ENCODE results near the gene ATF4. TPM values are rescaled to one million over a fixed set of nuclear protein-coding genes. Genes with fewer than 3 reads are reported as not detected.

The ATF4 gene, protein sequence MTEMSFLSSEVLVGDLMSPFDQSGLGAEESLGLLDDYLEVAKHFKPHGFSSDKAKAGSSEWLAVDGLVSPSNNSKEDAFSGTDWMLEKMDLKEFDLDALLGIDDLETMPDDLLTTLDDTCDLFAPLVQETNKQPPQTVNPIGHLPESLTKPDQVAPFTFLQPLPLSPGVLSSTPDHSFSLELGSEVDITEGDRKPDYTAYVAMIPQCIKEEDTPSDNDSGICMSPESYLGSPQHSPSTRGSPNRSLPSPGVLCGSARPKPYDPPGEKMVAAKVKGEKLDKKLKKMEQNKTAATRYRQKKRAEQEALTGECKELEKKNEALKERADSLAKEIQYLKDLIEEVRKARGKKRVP
- 169 and 207 TPM in 2 replicates for total RNA-seq

DNA sequence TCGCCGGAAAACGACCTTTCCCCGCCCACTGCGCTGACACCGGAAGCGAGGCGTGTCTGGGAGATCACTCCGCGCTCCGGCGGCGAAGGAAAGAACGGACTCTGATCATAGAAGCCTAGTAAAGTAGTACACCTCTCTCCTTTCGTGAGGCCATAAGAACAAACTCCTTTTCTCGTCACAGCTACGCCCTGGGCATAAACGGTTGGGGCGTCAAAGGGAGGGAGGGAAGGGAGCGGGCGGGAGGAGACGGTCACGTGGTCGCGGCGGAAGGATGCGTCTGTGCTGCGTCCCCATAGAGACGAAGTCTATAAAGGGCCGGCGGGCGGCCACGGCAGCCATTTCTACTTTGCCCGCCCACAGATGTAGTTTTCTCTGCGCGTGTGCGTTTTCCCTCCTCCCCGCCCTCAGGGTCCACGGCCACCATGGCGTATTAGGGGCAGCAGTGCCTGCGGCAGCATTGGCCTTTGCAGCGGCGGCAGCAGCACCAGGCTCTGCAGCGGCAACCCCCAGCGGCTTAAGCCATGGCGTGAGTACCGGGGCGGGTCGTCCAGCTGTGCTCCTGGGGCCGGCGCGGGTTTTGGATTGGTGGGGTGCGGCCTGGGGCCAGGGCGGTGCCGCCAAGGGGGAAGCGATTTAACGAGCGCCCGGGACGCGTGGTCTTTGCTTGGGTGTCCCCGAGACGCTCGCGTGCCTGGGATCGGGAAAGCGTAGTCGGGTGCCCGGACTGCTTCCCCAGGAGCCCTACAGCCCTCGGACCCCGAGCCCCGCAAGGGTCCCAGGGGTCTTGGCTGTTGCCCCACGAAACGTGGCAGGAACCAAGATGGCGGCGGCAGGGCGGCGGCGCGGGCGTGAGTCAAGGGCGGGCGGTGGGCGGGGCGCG, at the start of gene ATF4:
Gene ATF4 (plus strand): TSS at position 337 of the 880 bp plus-strand sequence. CDS start 884 bp downstream, outside the sequence.
- DNase-seq (ENCODE audit: extremely low read depth, low read depth, low spot score), result no peak

DNA sequence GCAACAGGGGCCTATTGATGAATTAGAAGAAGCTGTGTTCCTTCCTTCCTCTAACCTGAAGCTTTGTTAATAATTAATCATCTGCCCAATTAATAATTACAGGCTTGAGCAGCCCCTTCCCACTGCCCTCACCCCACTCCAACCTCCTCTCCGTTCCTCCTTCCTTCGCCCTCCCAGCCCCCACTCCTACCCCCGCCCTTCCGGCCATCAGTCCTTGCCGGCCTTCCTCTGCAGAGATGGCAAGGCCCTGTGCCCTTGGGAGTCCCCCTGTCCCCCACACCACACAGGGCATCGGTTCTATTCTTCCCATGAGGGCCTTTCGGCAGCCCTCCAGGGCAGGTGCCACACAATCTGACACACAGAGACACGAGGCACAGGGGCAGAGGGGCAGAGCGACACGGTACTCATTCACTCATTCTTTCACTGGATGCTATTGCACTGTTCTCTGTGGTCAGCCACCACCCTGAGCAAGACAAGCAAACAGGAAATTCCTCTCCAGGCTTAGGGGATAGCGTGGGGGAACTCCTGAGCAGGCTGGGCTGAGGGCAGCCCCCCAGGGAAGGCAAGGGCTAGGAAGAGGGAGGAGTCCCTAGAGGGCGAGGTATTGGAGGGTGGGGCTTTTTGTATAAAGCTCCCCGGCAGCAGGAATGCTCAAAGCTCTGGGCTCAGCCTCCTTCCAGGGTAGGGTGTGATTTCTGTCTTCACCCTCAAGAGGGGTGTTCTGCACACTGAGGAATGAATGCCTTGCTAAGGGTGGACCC, 48.8 kb upstream of the ATF4 start:
- no peak for DNase-seq (ENCODE audit: extremely low read depth, low read depth, low spot score)

DNA sequence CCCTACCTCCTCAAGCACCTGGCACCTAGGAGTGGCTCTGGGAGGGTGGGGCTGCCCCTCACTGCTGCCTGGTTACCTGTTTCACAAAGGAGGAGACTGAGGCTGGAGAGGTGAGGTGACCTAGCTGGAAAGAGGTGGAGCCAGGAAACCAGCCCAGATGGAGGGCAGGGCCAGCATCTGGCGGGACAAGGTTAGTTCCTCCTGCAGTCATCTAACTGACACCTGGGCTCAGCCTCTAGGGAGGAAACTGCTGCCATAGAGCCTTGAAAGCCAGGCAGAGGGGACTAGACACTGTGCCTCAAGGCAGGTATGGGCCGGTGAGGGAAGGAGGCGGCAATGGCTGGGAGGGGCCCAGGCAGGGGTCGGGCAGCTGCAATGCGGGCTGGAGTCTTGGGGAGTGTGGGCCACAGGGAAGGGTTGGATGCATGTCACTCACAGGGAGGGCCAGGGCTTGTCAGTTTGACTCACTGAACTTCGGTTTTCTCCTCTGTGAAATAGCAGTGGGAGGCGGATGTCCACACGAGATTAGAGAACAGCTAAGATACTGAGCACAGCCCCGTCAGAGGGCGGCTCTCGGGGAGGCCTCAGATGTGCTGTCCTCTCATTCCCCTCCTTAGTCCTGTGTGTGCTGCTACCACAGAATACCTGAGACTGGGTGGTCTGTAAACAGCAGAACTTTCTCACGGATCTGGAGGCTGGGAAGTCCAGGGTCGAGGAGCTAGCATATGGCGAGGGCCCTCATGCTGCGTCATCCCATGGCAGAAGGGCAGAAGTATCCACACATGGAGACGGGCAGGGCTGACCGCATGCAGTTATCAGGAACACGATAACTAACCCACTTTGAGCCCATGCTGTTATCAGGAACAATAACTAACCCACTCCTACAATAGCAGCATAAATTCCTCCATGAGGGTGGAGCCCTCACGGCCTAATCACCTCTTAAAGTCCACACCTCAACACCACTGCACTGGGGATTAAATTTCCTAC, 47.5 kb upstream of the ATF4 start:
- DNase-seq (ENCODE audit: extremely low read depth, low read depth, low spot score), result no peak

DNA sequence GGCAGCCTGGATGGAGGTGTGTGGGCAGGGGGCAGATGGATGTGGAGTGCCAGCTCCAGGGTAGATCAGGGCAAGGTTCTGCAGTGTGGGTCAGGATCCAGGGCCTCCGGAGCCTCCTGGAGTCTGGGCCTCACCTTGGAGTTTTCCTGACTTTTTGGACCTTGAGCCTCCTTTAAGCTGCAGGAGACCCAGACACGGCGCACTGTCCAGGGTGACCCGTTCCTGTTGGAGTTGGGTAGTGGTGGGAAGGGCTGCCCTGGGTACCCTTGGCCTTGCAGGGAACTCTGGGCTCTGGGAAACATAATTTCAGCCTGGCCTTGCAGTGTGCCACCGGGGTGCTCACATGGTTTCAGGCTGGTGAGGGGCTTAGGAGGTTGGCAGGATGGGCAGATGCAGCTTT, 46.5 kb upstream of the ATF4 start:
- DNase-seq (ENCODE audit: extremely low read depth, low read depth, low spot score), result no peak

DNA sequence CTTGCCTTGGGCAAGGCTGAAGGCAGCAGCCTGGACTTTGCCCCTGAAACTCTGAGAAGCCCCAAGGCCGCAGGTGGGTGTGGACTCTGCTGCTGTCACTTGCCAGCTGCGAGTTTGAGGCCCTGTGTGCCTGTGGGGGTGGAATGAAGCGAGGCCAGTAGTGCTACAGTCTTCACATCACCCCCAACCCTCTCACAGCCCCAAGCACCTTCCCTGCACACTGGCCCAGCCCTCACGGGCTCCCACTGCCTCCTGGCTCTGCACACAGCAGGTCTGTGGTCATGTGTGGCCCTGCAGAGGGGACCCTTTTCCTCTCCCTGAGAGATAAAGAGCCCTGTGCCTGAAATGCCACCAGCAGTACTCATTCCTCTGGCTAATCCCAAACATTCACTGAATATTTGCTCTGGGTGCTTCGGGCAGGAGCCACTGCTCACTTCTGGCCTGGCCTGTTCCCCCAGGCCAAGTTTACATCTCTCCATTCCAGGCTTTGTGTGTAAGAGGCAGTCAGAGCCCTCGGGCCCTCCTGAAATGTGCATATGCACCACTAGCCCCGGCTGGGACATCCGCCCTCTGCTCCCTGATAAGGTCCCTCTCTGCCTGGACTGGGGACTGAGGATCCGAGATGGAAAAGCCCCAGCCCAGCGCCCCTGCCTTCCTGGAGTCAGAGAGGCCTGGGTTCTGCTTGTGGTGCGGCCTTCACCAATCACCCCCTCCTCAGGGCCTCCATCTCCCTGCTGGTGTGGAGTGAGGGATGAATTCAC, 45.8 kb upstream of the ATF4 start:
- DNase-seq (ENCODE audit: extremely low read depth, low read depth, low spot score), result no peak

DNA sequence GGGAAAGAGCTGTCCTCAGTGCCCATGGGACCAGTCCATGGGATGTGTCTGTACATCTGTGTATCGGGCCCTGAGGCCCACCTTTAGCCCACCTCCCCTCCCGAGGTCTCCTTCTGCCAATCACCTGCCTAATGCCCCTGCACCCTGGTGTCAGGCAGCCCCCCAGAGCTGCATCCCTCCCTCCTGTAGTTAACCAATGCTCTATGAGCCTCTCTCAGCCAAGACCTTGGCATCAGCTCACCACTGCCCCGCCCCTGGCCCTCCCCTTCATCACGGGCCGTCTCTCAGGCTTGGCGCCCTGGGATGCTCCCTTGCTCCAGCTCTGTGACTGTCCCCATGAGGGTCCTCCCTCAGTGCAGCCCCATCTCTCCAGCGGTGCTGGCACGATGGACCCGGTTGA, 45.0 kb upstream of the ATF4 start:
- DNase-seq (ENCODE audit: extremely low read depth, low read depth, low spot score), result no peak

DNA sequence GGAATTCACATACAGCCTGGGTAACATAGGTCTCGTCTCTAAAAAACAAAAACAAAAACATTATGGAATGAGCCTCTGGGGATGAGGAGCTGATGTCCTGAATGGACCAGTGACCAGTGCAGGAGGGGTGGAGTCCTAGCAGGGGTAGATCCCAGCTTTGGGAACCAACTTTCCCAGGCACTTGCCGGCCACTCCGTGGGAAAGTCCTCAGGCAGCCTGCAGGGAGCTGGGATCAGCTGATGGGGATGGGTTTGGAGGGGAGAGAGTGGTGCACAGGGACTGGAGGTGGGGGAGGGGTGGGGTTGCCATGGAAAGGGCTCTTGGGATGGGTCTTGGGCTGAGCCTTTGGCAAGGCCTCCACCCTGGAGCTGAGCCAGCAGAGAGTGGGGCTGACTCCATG, 44.5 kb upstream of the ATF4 start:
- DNase-seq (ENCODE audit: extremely low read depth, low read depth, low spot score), result no peak

DNA sequence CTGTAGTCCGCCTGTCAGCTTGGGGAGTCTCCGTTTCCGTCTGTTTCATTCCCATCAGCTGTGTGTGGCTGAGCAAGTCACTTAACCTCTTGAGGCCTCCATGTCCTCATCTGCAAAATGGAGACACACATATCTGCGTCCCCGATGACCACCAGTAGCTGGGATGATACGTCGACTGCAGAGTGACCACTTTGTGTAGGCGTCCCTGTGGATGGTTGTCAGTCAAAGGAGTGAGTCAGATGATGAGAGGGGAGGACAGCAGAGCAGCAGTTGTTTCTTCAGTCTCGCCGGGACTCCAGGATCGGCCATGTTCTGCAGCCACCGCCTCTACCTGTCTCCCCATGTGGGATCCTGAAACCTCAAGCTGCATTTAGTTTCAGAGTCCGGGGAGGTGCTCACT, 43.7 kb upstream of the ATF4 start:
- no peak for DNase-seq (ENCODE audit: extremely low read depth, low read depth, low spot score)

DNA sequence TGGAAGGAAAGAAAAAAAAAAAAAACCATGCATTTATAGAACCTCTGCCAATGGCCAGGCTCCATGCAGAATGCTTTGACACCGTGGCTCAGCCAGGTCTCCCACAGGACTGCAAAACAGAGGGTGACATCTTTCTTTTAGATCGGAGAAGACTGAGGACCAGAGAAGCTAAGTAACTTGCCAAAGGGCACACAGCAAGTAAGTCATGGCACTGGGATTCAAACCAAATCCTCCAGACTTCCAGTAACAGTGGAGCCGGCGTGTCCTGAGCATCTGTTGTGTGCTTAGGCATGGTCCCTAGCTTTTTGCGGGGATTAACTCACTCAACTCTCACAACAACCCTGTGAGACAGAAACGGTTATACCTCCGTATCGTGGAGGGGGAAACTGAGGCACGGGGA, 42.8 kb upstream of the ATF4 start:
- DNase-seq (ENCODE audit: extremely low read depth, low read depth, low spot score), result no peak

DNA sequence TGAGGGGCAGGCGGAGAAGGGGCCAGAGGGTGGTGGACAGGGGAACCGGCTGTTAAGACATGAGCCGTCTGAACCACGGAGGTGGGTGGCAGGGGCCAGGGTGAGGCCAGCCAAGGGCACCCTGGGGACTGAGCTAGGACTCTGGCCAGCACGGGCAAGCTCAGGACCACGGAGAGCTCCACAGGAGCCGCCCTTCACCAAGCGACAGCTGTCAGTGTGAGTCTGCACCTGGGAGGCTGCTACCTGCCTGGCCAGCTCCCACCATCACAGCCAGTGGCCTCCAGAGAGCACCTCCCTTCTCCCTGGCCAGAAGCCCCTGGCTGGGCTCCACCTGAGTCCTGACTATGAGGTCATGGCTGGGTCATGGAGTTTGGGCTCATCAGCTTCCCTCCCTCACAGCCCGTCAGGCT, 41.9 kb upstream of the ATF4 start:
- DNase-seq (ENCODE audit: extremely low read depth, low read depth, low spot score), result no peak

DNA sequence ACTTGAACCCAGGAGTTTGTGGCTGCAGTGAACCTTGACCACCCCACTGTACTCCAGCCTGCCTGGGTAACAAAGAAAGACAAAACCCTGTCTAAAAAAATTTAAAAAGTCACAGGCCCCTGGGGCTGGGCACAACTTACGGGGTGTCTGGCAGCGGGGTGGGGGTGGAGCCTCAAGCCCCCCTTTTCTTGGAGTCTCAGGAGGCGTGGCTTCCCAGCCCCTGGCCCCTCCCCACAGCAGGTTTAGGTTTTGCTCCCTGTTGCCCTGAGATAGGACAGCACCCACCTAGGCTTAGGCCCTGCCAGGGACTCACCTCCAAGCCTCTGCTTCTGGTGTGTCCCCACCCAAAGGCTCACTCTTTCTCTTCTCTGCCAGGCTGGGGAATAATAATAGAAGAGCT, 41.1 kb upstream of the ATF4 start:
- no peak for DNase-seq (ENCODE audit: extremely low read depth, low read depth, low spot score)

DNA sequence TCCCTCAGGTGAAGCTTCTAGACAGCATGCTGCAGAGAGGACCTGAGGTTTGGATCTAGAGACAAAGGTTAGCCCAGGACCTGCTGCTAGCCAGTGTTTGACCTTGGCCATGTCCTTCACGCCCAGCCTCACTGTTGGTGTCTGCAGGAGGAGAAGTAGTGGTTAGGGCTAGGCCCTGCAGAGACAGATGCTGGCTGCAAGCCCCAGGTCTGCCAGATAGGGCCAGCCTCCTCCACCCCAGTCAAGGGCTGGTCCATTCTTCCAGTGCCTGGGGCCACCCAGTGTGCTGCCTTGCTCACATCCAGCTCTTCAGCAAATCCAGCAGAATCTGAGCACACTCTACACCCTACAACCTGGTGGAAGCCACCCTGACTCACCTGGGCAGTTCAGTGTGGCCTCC, 39.8 kb upstream of the ATF4 start:
- no peak for DNase-seq (ENCODE audit: extremely low read depth, low read depth, low spot score)

DNA sequence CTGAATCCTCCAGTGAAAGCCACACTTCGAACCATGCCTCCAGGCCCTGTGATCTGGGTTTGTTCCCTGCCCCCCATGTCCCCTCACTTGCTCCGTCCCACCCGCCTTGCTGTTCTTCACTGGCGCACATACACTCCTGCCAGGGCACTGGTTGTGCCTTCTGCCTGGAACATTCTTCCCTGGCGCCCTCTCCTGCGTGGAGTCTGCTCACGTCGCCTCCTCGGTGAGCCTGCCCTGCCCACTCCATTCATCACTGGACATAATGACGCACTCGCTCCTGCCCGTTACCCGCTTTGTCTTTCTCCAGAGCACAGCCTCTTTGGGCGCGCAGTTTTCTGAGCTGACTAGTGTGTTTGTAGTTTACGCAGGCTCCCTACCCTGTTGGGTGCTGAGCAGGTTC, 39.3 kb upstream of the ATF4 start:
- DNase-seq (ENCODE audit: extremely low read depth, low read depth, low spot score), result no peak

DNA sequence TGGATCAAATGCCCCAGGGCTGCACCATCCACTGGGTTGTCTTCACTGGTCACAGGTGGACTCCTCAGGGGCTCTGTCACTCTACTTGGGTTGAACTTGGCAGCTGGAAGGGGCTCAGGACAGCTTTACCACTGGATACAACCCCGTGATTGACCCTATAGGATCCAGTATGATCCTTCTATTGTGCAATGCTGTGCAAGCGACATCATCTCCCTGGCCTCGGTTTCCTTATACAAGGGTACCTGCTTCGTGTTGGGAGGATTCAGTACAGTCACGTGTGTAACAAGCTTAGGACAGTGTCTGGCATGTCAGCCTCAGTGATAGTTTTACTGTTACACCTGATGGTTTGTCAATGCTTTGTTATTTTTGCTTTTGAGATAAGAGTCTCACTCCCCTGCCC, 38.8 kb upstream of the ATF4 start:
- DNase-seq (ENCODE audit: extremely low read depth, low read depth, low spot score), result no peak

DNA sequence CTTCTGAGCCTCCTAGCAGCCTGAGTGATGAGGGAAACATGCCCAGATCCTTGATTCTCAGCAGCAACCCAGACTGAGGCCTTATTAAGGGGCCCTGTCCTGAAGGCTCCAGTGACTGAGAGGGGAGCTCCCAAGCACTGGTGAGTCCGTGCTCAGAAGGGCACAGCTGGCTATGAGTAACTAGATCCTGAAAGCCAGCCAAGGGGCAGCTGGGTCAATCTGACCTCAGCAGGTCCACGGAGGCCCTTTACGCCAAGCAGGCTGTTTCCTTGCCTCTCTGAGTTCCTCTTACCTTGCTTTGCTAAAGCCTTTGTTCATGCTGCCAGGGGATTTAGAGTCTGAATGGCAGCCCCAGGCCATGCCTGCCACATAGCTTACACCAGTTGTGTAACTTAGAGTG, 37.6 kb upstream of the ATF4 start:
- no peak for DNase-seq (ENCODE audit: extremely low read depth, low read depth, low spot score)

DNA sequence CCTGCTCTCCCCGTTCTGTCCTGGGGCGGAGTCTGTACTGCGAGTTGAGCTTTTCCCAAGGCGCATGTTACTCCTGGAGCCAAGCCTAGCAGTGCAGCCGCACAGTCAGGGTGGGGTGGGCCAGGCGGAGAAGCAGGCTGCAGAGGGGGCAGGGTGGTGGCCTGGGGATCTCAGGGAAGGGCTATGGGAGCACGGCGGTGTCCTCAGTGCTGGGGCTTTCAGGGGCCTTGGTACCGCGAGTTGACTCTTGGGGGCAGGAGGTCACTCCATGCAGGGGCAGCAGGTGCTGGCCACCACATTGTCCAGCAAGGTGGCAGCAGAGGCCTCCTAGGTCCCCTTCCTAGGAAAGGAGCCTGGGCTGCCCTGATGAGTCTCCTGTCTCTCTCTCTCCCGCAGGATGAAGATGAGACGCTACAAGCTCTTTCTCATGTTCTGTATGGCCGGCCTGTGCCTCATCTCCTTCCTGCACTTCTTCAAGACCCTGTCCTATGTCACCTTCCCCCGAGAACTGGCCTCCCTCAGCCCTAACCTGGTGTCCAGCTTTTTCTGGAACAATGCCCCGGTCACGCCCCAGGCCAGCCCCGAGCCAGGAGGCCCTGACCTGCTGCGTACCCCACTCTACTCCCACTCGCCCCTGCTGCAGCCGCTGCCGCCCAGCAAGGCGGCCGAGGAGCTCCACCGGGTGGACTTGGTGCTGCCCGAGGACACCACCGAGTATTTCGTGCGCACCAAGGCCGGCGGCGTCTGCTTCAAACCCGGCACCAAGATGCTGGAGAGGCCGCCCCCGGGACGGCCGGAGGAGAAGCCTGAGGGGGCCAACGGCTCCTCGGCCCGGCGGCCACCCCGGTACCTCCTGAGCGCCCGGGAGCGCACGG, 33.2 kb upstream of the ATF4 start:
- DNase-seq (ENCODE audit: extremely low read depth, low read depth, low spot score), result no peak

DNA sequence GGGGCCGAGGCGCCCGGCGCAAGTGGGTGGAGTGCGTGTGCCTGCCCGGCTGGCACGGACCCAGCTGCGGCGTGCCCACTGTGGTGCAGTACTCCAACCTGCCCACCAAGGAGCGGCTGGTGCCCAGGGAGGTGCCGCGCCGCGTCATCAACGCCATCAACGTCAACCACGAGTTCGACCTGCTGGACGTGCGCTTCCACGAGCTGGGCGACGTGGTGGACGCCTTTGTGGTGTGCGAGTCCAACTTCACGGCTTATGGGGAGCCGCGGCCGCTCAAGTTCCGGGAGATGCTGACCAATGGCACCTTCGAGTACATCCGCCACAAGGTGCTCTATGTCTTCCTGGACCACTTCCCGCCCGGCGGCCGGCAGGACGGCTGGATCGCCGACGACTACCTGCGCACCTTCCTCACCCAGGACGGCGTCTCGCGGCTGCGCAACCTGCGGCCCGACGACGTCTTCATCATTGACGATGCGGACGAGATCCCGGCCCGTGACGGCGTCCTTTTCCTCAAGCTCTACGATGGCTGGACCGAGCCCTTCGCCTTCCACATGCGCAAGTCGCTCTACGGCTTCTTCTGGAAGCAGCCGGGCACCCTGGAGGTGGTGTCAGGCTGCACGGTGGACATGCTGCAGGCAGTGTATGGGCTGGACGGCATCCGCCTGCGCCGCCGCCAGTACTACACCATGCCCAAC, 32.4 kb upstream of the ATF4 start:
- DNase-seq (ENCODE audit: extremely low read depth, low read depth, low spot score), result no peak

DNA sequence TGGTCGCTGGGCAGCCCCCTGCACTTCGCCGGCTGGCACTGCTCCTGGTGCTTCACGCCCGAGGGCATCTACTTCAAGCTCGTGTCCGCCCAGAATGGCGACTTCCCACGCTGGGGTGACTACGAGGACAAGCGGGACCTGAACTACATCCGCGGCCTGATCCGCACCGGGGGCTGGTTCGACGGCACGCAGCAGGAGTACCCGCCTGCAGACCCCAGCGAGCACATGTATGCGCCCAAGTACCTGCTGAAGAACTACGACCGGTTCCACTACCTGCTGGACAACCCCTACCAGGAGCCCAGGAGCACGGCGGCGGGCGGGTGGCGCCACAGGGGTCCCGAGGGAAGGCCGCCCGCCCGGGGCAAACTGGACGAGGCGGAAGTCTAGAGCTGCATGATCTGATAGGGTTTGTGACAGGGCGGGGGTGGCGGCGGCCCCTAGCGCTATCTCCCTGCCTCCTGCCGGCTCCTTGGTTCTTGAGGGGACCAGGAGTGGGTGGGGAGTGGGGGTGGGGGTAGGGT, 31.7 kb upstream of the ATF4 start:
- DNase-seq (ENCODE audit: extremely low read depth, low read depth, low spot score), result no peak
